Gastrocnemius medialis (tissue), 4 donors: ENCODE results near the gene MISP3. TPM values are rescaled to one million over a fixed set of nuclear protein-coding genes. Genes with fewer than 3 reads are reported as not detected.

Source experiments
- ATAC-seq, 2 donors: fragments of 150-250 bp; one replicate each; pipeline ENCODE4 v1.9.1; 2016
- DNase-seq, 2 donors: peaks; one replicate each; pipeline ENCODE4 v3.0.0-alpha.2; 2019
- H3K27ac ChIP-seq, 4 donors: fragments of 200-600 bp; sonication (generic); 1 replicate in 1 of 4; 2 replicates in 3 of 4; pipeline ENCODE4 v1.5.1; 2016 to 2018; ENCODE audit warnings: mild to moderate bottlenecking in 2 of 4, moderate library complexity in 1 of 4
- H3K27me3 ChIP-seq, 3 donors: fragments of 200-600 bp; sonication (generic) in 2 of 3; 1 replicate in 1 of 3; 2 replicates in 2 of 3; pipeline versions ENCODE4 v1.5.1 to v1.6.0; 2016 to 2019; ENCODE audit warnings: mild to moderate bottlenecking in 1 of 3, moderate library complexity in 1 of 3
- H3K36me3 ChIP-seq, 2 donors: fragments of 200-600 bp; sonication (generic) in 1 of 2; one replicate each; pipeline ENCODE4 v1.5.1; 2017 to 2018
- H3K4me1 ChIP-seq, 2 donors: fragments of 200-600 bp; sonication (generic) in 1 of 2; one replicate each; pipeline ENCODE4 v1.5.1; 2016 to 2017; ENCODE audit warnings: mild to moderate bottlenecking in 2 of 2
- H3K4me3 ChIP-seq, 4 donors: fragments of 200-600 bp; sonication (generic) in 3 of 4; 1 replicate in 1 of 4; 2 replicates in 3 of 4; pipeline ENCODE4 v1.5.1; 2016 to 2019; ENCODE audit warnings: mild to moderate bottlenecking in 2 of 4
- H3K9me3 ChIP-seq, 3 donors: fragments of 200-600 bp; sonication (generic) in 2 of 3; 1 replicate in 1 of 3; 2 replicates in 2 of 3; pipeline ENCODE4 v1.5.1; 2016 to 2019
- CTCF ChIP-seq, 5 experiments: fragments of 450-650 bp in 3 of 5; fragments of 200-600 bp in 2 of 5; sonication (generic) in 2 of 5; IDR thresholded peaks in 4 of 5; conservative IDR thresholded peaks in 1 of 5; 1 replicate in 4 of 5; 2 replicates in 1 of 5; pipeline ENCODE4 v1.5.1; 2016 to 2019; ENCODE audit warnings: antibody characterized with exemption in 5 of 5, mild to moderate bottlenecking in 3 of 5, moderate library complexity in 3 of 5
- POLR2A ChIP-seq, 2 donors: fragments of 450-650 bp; IDR thresholded peaks; one replicate each; pipeline ENCODE4 v1.6.1; 2017; ENCODE audit warnings: antibody characterized with exemption in 2 of 2, mild to moderate bottlenecking in 2 of 2, moderate library complexity in 2 of 2
- in situ Hi-C, 4 donors: fragments of 200-750 bp; cut with MboI; loops; one replicate each; pipeline versions ENCODE4 v1.15.0 to v1.8.0; 2017; ENCODE audit warnings: low sequenced_read_pairs in 4 of 4
- intact Hi-C: fragments of 100-400 bp; cut with DNase I; formaldehyde crosslinking; loops from one replicate; pipeline ENCODE4 v1.15.1; 2023; ENCODE audit warnings: low total_unique reads
- total RNA-seq, 4 donors: library from RNA; depleted of rRNA; stranded (reverse); fragments of >200 nt; gene quantifications; one replicate each; pipeline versions ENCODE4 v1.1.0 to v1.2.3, GENCODE V29; 2016

Gene MISP3
- total RNA-seq, 4 donors from 2014 or later = 1.8 to 8.0 (median 5.7) TPM

GRCh38 chr19:14096272-14096992, 23.8 kb downstream of the MISP3 start:
- no peak for DNase-seq
- H3K27me3 ChIP-seq = no peaks in the 10 kb centered on the region
- peaks cover 0 to 50% of the 10 kb centered on the region in 2 donors for H3K36me3 ChIP-seq
- ATAC-seq = no peak
- H3K4me3 ChIP-seq = no peak overlapping the region
- TF ChIP-seq CTCF (IDR thresholded peaks at IDR 0.05 in 4 of 5, conservative IDR thresholded peaks at IDR 0.05 in 1 of 5) = peak in 1 of 5 experiments; percentile 9
- TF ChIP-seq POLR2A (IDR thresholded peaks at IDR 0.05) = no peak
- peaks cover 0 to 9% (median 7%) of the 10 kb centered on the region in 3 donors for H3K9me3 ChIP-seq
- in situ Hi-C loops (no loop called here), intact Hi-C loops (no loop called here)
- no peaks in the 10 kb centered on the region for H3K4me1 ChIP-seq
- no peak overlapping the region for H3K27ac ChIP-seq

- Histone ChIP-seq H3K4me3 (no peak overlapping the region), H3K27ac (peak overlapping the region in 1 of 4 donors; percentile 18), H3K9me3 (peaks cover 0 to 9% (median 7%) of the 10 kb centered on the region in 3 donors), H3K4me1 (peaks cover 0 to 7% of the 10 kb centered on the region in 2 donors), H3K36me3 (peaks cover 0 to 60% of the 10 kb centered on the region in 2 donors), H3K27me3 (no peaks in the 10 kb centered on the region)
- in situ Hi-C loops (no loop called here), intact Hi-C loops (no loop called here)
- TF ChIP-seq CTCF (IDR thresholded peaks at IDR 0.05 in 4 of 5, conservative IDR thresholded peaks at IDR 0.05 in 1 of 5) (peak in 3 of 5 experiments; percentile 16 to 32 (median 25)), POLR2A (IDR thresholded peaks at IDR 0.05) (no peak)
- DNase-seq (no peak), ATAC-seq (peak in 1 of 2 donors; percentile 42)
These were observed 25.1 kb downstream of the MISP3 start for GRCh38 chr19:14097532-14098151.

- peaks cover 0 to 7% of the 10 kb centered on the region in 2 donors for H3K4me1 ChIP-seq
- no peaks in the 10 kb centered on the region for H3K9me3 ChIP-seq
- H3K4me3 ChIP-seq = no peak overlapping the region
- no peak for ATAC-seq
- in situ Hi-C loops = no loop called here
- no peak for TF ChIP-seq POLR2A (IDR thresholded peaks at IDR 0.05)
- no peak for TF ChIP-seq CTCF (IDR thresholded peaks at IDR 0.05 in 4 of 5, conservative IDR thresholded peaks at IDR 0.05 in 1 of 5)
- peaks cover 0 to 80% of the 10 kb centered on the region in 2 donors for H3K36me3 ChIP-seq
- no peaks in the 10 kb centered on the region for H3K27me3 ChIP-seq
- DNase-seq = no peak
- H3K27ac ChIP-seq = no peak overlapping the region
- intact Hi-C loops = no loop called here
These were observed 28.5 kb downstream of the MISP3 start for GRCh38 chr19:14101003-14101545.

GRCh38 chr19:14102102-14102696, 29.6 kb downstream of the MISP3 start:
- in situ Hi-C loops = no loop called here
- intact Hi-C loops = no loop called here
- Histone ChIP-seq H3K36me3 (peaks cover 0 to 81% of the 10 kb centered on the region in 2 donors), H3K27me3 (no peaks in the 10 kb centered on the region), H3K4me3 (no peak overlapping the region), H3K4me1 (peaks cover 6 to 8% of the 10 kb centered on the region in 2 donors), H3K27ac (peak overlapping the region; percentile 16 to 40 (median 22)), H3K9me3 (no peaks in the 10 kb centered on the region)
- no peak for DNase-seq
- ATAC-seq = no peak
- no peak for TF ChIP-seq CTCF (IDR thresholded peaks at IDR 0.05 in 4 of 5, conservative IDR thresholded peaks at IDR 0.05 in 1 of 5)
- no peak for TF ChIP-seq POLR2A (IDR thresholded peaks at IDR 0.05)
